ENCODE results near the gene SLC4A7.

- TF ChIP-seq CTCF (conservative IDR thresholded peaks at IDR 0.05) (no peak), EZH2 (IDR thresholded peaks at IDR 0.05; ENCODE audit: low read depth) (no peak)
Observed at GRCh38 chr3:27471923-27472550, 12.1 kb downstream of the SLC4A7 start.

All from PC-9 (cell line).